PC-9 (cell line): Measurements from ENCODE around the gene MMAB. TPM values are rescaled to one million over a fixed set of nuclear protein-coding genes. Genes with fewer than 3 reads are reported as not detected.

Source experiments
- BruUV-seq: library from RNA; stranded (reverse); fragments of 400-500 nt; replicated peaks from 2 replicates; lab custom pipeline; 2021; lab: Mats Ljungman, UMichigan
- CTCF ChIA-PET: fragments of 300-600 bp; sonication (Branson Sonifier 250); formaldehyde crosslinking; loops from one replicate; lab custom pipeline; 2022; ENCODE audit warnings: antibody characterized with exemption; lab: Charles Lee
- POLR2A ChIA-PET: fragments of 300-600 bp; sonication (Branson Sonifier 250); formaldehyde crosslinking; loops from one replicate; lab custom pipeline; 2022; ENCODE audit warnings: antibody characterized with exemption; ENCODE audit not compliant: unreplicated experiment; lab: Charles Lee
- DNase-seq, 2 experiments: peaks; one replicate each; pipeline versions ENCODE4 v3.0.0 to v3.0.0-alpha.2; 2015 to 2022; ENCODE audit warnings: mixed read lengths in 1 of 2
- H2AFZ ChIP-seq: fragments of 200-600 bp; sonication (generic); 2 replicates; pipeline ENCODE4 v1.8.1; 2017; ENCODE audit warnings: antibody characterized with exemption
- H3F3A ChIP-seq: fragments of 200-600 bp; sonication (generic); 2 replicates; pipeline ENCODE4 v1.8.1; 2017; ENCODE audit warnings: antibody characterized with exemption, mild to moderate bottlenecking, low read depth; ENCODE audit not compliant: insufficient read depth
- H3K27ac ChIP-seq: fragments of 200-600 bp; sonication (generic); 2 replicates; pipeline ENCODE4 v1.6.1; 2016; ENCODE audit warnings: mixed run types
- H3K27me3 ChIP-seq: fragments of 200-600 bp; sonication (generic); 2 replicates; pipeline ENCODE4 v1.6.1; 2016; ENCODE audit warnings: low read depth, mixed run types; ENCODE audit not compliant: insufficient read depth
- H3K36me3 ChIP-seq: fragments of 200-600 bp; sonication (generic); 2 replicates; pipeline ENCODE4 v1.6.1; 2016; ENCODE audit warnings: low read depth, mixed run types
- H3K4me1 ChIP-seq: fragments of 200-600 bp; sonication (generic); replicated peaks from 2 replicates; pipeline ENCODE4 v1.6.1; 2016; ENCODE audit warnings: mixed run types; ENCODE audit not compliant: insufficient read depth
- H3K4me2 ChIP-seq: fragments of 200-600 bp; sonication (generic); 2 replicates; pipeline ENCODE4 v1.6.1; 2017; ENCODE audit warnings: mixed run types
- H3K4me3 ChIP-seq: fragments of 200-600 bp; sonication (generic); 2 replicates; pipeline ENCODE4 v1.6.1; 2016; ENCODE audit warnings: mixed run types
- H3K79me2 ChIP-seq: fragments of 200-600 bp; sonication (generic); 2 replicates; pipeline ENCODE4 v1.6.1; 2017; ENCODE audit warnings: low read depth, mixed run types
- H3K9me2 ChIP-seq: fragments of 200-600 bp; sonication (generic); 2 replicates; pipeline ENCODE4 v1.8.1; 2017; ENCODE audit warnings: mild to moderate bottlenecking; ENCODE audit not compliant: insufficient read depth
- H3K9me3 ChIP-seq: fragments of 200-600 bp; sonication (generic); 2 replicates; pipeline ENCODE4 v1.8.1; 2016; ENCODE audit warnings: low read depth; ENCODE audit not compliant: insufficient read depth
- H4K20me1 ChIP-seq: fragments of 200-600 bp; sonication (generic); 2 replicates; pipeline ENCODE4 v1.8.1; 2017; ENCODE audit not compliant: insufficient read depth
- EZH2 ChIP-seq: fragments of 200-600 bp; sonication (generic); IDR thresholded peaks from 2 replicates; pipeline ENCODE4 v1.8.0; 2017; ENCODE audit warnings: antibody characterized with exemption, low read depth
- intact Hi-C: fragments of 100-400 bp; cut with micrococcal nuclease; formaldehyde crosslinking; loops from one replicate; pipeline ENCODE4 v1.10.0; 2022; ENCODE audit not compliant: unreplicated experiment
- total RNA-seq: library from RNA; stranded (reverse); gene quantifications from 2 replicates; pipeline ENCODE4 v1.2.3, GENCODE V29; 2021
- TF ChIP-seq, protein P1 (sequence below): fragments of 200-600 bp; sonication (generic); conservative IDR thresholded peaks from 2 replicates; pipeline ENCODE4 v1.6.1; 2017; ENCODE audit warnings: mixed run types, antibody characterized with exemption, mild to moderate bottlenecking, moderate library complexity

The MMAB gene
- total RNA-seq, 1 experiment from 2014 or later: 84.3 TPM

DNA sequence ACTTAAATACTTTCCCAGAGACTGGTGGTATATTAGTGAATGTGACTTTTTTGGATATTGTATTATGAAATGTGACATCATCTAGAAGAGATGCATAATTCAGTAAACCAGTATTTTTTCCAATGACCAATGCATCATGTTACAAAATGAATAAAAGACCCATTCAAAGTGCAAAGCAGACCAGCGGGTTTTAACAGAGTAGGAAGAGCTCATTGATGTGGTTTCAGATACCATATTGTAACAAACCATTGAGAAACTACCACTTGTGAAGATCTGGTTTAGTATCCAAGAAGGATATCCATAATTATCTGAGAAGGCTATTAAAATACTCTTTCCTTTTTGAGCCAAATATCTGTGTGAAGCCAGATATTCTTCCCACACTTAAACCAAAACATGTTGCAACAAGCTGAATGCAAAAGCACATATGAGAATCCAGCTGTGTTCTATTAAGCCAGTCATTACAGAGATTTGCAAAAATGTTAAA is 47.9 kb upstream of the MMAB start:
- ChIA-PET POLR2A (no interaction called here), CTCF (no interaction called here)
- H3K4me2 ChIP-seq: no peak overlapping the region
- no peaks in the 10 kb centered on the region for H3K79me2 ChIP-seq
- no TSS peak for BruUV-seq
- no peak overlapping the region for H2AFZ ChIP-seq
- no peaks in the 10 kb centered on the region for H3K9me2 ChIP-seq
- no peaks in the 10 kb centered on the region for H3K4me1 ChIP-seq
- no peaks in the 10 kb centered on the region for H3K36me3 ChIP-seq
- TF ChIP-seq EZH2: no peak
- TF ChIP-seq, protein P1, sequence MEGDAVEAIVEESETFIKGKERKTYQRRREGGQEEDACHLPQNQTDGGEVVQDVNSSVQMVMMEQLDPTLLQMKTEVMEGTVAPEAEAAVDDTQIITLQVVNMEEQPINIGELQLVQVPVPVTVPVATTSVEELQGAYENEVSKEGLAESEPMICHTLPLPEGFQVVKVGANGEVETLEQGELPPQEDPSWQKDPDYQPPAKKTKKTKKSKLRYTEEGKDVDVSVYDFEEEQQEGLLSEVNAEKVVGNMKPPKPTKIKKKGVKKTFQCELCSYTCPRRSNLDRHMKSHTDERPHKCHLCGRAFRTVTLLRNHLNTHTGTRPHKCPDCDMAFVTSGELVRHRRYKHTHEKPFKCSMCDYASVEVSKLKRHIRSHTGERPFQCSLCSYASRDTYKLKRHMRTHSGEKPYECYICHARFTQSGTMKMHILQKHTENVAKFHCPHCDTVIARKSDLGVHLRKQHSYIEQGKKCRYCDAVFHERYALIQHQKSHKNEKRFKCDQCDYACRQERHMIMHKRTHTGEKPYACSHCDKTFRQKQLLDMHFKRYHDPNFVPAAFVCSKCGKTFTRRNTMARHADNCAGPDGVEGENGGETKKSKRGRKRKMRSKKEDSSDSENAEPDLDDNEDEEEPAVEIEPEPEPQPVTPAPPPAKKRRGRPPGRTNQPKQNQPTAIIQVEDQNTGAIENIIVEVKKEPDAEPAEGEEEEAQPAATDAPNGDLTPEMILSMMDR: no peak
- H3K27ac ChIP-seq: no peak overlapping the region
- H3K9me3 ChIP-seq: no peaks in the 10 kb centered on the region
- H4K20me1 ChIP-seq: no peaks in the 10 kb centered on the region
- no peak overlapping the region for H3K4me3 ChIP-seq
- no peak for DNase-seq
- intact Hi-C loops: no loop called here
- no peaks in the 10 kb centered on the region for H3F3A ChIP-seq
- peaks cover 67% of the 10 kb centered on the region for H3K27me3 ChIP-seq

DNA sequence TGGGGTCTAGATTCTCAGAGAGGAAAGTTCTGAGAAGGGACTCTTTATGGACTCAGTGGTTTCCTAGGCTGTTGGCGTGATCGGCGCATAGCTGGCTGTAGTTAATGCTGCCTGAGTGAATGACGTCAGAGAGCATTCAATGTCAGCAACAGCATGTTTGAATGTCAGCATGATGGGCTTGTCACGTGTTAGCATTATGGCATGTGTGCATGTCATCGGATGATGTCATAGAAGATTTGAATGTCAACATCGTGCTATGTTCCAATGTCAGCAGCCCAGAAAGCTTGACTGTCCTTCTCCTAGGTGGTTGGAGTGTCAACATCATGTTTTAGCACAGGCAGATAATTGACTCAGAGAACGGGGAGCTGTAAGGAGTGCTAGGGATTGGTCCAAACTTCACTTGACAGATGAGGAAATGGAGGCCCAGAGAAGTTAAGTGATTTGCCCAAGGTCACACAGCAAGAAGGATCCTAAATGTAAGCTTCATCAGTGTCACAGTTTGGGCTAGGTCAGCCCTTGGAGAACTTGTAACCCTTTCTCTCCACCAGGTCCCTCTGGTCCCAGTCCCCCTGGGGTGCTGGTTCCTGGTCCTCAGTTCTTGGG is 45.8 kb upstream of the MMAB start:
- H3K9me3 ChIP-seq: no peaks in the 10 kb centered on the region
- H4K20me1 ChIP-seq: no peaks in the 10 kb centered on the region
- H3K4me3 ChIP-seq: no peak overlapping the region
- no peaks in the 10 kb centered on the region for H3F3A ChIP-seq
- no peak overlapping the region for H3K27ac ChIP-seq
- no peaks in the 10 kb centered on the region for H3K36me3 ChIP-seq
- intact Hi-C loops: no loop called here
- DNase-seq: no peak
- peaks cover 78% of the 10 kb centered on the region for H3K27me3 ChIP-seq
- H3K79me2 ChIP-seq: no peaks in the 10 kb centered on the region
- no peak overlapping the region for H3K4me2 ChIP-seq
- TF ChIP-seq, protein P1: no peak
- no peak for TF ChIP-seq EZH2
- no peaks in the 10 kb centered on the region for H3K9me2 ChIP-seq
- ChIA-PET POLR2A (no interaction called here), CTCF (no interaction called here)
- BruUV-seq: no TSS peak
- no peaks in the 10 kb centered on the region for H3K4me1 ChIP-seq
- H2AFZ ChIP-seq: no peak overlapping the region

DNA sequence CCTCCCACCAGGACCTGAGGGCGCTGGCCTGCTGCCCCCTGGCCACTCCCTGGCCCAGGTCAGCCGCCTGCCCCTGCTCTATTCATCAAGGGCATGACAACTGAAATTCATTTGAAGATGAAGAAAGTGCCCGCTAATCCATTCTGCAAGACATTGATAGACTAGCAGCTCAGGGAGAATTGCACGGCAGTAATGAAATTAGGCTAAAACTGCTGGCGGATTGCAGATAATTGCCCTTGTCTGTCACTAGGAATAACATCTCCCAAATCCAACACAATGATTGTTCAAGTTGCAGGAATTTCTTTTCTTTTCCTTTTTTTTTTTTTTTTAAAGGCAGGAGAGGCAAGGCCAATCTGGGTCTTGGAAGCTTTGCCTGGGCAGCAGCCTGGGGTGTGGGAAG is 44.8 kb upstream of the MMAB start:
- no peaks in the 10 kb centered on the region for H3K36me3 ChIP-seq
- no peak for TF ChIP-seq EZH2
- TF ChIP-seq, protein P1: no peak
- H3K9me3 ChIP-seq: no peaks in the 10 kb centered on the region
- H3F3A ChIP-seq: no peaks in the 10 kb centered on the region
- peaks cover 88% of the 10 kb centered on the region for H3K27me3 ChIP-seq
- POLR2A ChIA-PET: no interaction called here
- H3K9me2 ChIP-seq: no peaks in the 10 kb centered on the region
- H3K79me2 ChIP-seq: no peaks in the 10 kb centered on the region
- no peak overlapping the region for H2AFZ ChIP-seq
- CTCF ChIA-PET: no interaction called here
- no TSS peak for BruUV-seq
- DNase-seq: no peak
- no peaks in the 10 kb centered on the region for H3K4me1 ChIP-seq
- H3K27ac ChIP-seq: no peak overlapping the region
- no peak overlapping the region for H3K4me3 ChIP-seq
- H3K4me2 ChIP-seq: no peak overlapping the region
- no peaks in the 10 kb centered on the region for H4K20me1 ChIP-seq
- intact Hi-C loops: no loop called here
